Stimulated activated CD4-positive, alpha-beta T cell treated with anti-CD3 and anti-CD28 coated beads, Interleukin-15, amount 100 ng/mL, for 1 hour (primary cell): ENCODE measurements around the gene P2RY14.

Experiments
- DNase-seq, 2 donors: peaks; one replicate each; pipeline ENCODE4 v3.0.0-alpha.2; 2020; ENCODE audit warnings: low read depth in 1 of 2, low spot score in 1 of 2

P2RY14 gene

DNA sequence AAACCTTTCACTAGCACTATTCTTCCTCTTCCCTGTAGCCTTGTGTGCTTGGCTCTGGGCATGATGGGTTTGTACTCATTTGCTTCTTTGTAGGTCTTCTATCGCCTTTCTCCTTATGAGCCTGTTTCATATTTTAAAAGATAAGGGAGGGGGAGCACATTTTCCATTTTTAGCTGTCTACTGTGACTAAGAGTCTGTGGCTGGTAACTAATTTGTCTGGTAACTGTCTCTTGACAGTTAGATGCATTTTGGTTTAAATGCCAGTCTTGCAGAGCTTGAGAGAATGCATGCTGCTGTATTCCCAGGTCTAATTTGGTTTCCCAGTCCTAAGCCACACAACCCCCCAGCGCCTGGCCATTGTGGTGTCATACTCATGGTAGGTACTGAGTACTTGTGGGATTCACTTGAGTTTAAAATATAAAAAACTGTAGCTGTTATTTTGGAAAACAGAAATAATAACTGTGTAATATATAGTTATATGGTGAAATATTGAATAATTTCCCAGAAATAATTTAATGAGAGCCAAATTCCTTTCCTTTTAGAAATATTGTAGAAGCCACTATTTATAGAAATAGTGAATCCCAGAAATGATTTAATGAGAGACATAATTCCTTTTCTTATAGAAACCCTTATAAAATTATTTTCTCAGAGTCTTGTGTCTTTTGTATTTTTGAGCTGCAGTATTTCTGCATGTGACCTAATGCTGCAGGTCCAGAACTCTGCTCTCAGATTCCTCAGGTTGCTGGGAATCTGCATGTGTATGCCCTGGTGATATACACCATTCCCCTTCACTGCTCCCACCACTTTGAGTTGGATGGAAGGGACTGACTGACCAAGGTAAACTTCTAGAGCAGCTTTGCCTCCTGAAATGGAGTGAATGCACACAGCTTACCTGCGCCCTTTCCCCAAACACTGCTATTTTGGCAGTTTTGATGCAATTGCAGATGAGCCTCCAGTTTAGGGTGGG is 61.4 kb downstream of the P2RY14 start:
- no peak for DNase-seq

DNA sequence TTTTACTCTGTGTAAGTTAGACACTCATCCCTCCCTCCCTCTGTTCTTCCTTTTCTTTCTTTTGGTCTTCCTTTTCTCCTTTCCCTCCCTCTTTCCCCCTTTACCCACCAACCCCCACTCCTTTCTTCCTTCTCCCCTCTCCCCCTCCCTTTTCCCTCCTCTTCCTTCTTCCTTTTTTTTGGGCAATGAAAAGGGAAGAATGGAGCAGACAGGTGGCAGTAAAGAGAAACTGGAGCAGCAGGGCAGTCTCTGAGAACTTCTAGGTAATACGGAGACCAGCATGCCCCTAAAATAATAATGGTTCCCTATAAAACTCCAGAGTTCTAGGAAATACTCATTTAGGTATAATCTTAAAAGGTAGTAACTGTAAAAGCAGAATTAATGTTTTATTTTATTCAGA is 63.9 kb downstream of the P2RY14 start:
- no peak for DNase-seq

DNA sequence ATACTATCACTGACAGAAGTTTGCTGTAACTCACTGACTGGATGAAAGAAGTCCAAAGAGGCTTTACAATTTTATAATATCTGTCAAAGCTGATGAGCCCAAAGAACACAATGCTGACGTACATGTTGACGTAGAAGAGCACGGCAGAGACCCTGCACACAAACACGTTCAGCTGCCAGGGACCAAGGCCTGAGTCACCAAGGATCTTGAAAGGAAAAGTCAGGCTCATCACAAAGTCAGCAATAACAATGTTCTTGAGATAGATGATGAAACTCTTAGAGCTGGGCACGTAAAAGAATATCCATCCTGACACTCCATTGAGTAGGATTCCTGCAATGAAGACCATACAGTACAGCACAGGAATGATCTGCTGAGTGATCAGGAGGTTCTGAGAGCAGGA is 64.5 kb downstream of the P2RY14 start:
- no peak for DNase-seq

DNA sequence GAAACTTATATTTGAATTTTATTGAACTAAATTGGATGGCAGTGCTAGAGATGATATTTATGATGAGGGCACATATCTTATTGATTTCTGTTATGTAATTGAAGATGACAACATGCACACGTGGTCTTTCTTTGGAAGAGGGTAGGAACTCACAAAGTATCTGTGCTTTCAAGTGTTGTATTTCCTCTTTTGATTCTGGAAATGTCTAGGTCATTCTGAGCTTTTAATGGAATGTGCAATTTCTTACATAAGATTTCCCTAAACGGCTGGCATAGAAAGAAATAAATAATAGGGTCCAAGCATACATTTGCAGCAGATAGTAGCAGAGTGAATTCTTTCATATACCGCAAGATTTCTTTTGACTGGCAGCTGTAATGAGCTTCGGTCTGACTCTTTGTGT is 65.2 kb downstream of the P2RY14 start:
- no peak for DNase-seq

DNA sequence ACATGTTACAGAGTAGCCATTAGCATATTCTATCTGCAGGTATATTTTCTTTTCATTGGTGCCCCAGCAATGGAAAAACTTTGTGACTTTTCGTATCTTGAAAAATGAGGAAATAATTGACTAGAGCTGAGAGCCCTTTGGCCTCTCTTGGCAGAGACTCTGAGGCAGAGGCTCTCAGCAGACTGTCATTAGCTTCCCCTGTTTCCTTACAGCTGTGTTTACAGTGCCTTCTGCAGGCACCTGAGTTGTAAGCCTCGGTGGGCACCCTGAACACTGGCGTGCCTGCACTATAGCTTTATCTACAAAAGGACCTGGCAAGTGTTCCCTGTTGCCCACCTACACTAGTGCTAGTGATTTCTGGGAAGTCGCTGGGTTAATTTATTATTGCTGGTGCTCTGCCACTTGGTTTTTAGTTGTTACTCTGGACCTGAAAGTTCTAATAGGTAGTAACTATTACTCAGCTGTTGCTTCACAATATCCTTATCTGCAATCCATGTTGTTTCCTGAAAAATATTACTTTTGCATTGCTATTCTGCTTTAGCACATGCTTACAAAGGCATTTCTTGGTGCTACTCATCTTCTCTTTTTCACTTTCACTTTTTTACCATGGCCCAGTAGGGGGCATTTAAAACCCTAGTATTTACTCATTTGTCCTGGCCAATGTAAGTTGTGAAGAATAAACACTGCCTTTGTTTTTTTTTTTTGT is 67.5 kb downstream of the P2RY14 start:
- DNase-seq = no peak

DNA sequence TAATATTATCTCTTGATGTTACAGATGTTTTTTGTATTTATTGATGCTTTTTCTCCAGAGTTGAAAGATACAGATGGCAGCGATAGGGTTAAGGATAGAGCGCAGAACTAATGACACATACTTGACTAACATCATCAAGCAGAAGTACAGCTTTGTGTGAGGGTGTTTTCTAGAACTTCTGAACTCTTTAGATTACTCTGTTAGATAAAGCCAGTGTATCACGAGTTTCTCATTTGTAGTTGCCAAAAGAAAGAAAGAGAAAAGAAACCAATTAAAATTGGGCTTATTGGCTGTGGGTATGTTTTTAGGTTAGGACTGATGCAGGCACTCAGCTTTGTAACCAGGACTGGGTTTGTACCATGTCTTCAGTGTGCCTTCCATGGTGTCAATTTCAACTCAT is 68.7 kb downstream of the P2RY14 start:
- DNase-seq = no peak

DNA sequence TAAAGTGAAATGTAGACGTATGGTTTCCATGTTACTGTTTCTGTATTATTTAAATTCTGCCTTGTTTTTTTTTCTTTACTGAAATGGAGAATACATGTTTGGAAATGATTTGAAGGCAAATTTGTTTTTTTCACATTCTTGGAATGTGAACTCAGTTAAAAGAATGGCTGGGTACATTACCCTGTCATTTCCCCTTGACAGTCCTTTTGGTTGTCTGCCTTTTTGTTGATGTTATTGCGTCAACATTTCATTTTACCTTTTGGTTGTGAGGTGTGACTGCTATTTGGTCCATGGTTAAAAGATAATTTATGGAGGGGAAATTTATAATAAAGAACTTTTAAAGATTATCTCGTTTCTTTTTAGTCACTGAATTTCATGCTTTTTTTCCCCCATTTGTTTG is 72.1 kb downstream of the P2RY14 start:
- no peak for DNase-seq

DNA sequence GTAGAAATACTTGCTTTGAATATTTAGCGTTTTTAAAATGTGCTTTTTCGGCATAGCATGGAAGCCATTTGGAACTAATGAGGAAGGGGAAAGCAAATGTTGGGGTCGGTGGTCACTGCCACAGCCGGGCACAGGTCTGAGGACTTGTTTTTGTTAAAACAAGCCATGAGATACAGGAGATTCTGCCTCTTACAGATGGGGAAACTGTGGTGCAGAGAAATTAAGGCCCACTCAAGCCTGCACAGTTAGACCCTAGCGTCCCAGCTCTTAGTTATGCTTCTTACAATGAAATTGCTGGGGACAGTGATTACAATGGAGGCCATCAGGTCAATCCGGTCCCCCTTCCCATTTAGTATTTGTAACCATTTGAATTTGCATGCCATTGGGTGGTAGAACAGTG is 72.9 kb downstream of the P2RY14 start:
- no peak for DNase-seq

DNA sequence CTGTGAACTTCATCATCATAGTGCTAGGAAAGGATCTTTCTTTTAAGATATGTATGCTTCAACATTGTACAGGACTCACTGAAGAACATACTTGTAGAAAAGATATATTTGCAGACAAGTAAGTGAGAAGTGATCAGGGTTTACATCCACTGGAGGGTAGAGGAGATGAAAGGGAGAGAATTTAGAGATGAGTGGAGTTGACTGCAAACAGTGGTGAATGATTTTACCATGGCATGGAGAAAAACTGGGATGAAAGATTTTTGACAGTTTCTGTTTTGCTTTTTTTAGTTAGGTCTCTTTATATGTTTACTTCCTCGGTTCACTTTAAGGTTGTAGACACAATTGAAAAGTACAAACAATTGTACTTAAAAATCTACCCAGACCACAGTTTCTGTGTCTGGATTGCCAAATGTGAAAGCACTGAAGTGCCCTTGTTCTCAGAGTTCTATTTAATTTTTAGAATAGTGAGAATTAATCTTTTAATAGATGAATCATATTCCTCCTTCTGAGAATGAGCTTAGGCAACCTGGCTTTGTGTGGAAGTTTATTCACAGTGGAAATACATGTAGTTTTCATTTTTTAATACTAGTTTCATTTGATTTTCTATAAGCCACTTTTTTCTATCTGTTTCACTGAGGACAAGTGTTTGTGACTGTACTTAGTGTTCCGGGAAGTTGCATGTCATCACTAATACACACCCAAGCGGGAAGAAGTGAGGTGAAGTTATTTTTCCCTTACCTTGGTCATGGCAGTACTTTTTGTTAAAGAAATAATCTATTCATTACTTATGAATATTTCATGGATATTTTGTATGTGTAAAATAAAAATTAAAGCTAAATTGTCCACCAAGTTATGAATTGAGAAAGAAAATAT is 73.6 kb downstream of the P2RY14 start:
- DNase-seq = no peak

DNA sequence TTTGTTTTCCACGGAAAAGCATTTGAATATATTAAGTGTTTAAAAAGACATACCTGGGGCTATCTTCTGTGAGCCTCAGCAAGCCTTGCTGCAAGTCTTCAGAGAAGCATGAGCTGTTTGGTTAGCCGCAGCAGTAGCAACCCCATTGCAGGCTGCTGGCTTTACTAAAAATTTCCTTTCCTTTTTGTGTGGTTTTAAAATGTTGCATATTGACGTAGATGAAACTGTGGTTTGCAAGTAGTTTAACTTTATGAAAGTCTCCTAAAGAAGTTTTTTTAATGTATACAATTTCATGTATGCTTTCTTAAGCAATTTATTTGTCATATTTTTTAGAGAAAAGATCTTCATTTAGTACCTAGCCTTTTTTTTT is 75.3 kb downstream of the P2RY14 start, which contains the start of gene GPR171:
TSS of gene GPR171 (minus strand) at position 166 of the 370 bp plus-strand sequence. CDS start 3,830 bp downstream, outside the sequence.
- DNase-seq = peak; percentile 25 to 46

DNA sequence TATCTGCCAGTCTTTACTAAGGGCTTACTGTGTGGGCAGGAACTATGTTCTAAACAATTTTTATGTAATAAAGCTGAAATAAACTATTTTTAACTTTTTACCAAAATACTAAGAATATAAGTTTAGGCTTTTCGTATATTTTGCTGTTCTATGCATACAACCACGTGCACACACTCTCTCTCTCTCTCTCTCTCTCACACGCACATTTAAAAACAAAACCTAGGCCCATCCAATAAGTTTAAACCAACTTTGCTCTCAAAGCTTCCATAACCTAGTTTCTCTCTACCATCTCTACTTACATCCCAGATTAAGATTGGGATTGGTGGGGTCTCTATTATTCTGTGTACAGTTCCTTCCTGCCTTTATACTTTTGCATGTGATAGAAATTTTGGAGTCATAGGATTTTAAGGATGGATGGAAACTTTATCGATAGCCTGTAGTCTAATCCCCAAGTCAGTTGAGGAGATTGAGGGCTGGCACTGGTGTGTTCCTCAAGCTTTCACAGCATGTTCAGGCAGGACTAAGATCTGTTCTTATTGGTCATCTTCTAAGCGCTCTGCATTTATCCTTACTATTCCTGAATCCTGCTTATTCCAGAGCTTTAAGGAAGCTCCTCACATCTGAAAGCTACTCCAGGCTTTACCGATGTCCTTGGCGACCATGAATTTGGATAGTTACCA is 77.2 kb downstream of the P2RY14 start:
- no peak for DNase-seq

DNA sequence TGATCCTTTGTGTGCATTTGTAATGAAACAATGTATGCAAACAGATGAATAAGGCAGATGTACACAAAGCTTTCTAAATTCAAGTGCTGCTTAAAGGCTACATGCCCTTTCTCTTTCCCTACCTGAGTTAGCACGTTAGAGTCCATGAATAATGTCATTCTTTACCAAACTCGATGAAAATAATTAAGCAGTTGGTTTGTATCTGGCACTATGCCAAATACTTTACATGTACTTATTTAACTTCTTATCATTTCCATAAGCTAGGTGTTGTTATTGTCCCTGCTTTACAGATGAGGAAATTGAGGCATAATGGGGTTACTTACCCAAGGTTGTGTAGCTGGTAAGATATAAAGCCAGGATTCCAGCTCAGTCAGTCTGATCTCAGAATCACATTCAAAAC is 77.8 kb downstream of the P2RY14 start:
- DNase-seq = no peak

DNA sequence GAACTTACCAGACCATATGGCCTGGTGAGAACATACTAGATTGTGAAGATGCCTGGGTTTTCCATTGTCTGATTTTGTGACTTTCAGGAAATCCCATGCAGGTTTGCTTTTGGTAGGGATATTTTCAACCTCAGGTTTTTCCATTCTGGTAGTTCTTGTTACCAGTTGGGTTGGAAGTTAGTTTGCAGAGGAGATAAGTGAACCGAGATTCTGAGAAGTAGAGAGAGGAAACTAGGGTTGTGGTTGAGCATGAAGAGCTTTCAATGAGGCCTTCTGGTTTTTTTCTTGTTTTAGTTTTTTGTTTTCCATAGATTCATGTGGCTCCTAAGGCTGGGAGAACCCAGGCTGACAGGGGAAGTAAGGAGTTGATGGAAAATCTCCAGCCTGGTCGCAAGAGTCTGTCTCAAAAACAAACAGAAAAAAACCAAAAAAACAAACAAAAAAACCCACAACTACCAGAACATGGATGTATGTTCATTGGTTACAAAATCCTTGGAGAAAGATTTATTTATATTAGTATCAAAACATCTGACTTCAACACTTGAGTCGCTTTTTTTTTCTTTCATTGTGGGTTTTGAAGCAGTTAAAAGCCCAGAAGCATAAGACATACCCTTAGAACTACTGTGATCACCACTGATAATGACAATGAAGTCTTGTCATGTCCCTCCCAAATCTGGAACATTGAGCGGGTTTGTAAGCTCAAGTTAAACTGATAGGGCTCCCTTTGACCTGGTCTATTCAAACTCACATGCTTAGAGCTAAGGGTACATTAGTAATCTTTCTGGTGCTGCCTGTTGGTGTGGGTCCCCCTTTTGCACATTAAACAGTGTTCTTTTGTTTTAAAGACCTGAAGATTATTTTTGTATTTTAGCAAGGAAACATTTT is 78.5 kb downstream of the P2RY14 start:
- DNase-seq = no peak

DNA sequence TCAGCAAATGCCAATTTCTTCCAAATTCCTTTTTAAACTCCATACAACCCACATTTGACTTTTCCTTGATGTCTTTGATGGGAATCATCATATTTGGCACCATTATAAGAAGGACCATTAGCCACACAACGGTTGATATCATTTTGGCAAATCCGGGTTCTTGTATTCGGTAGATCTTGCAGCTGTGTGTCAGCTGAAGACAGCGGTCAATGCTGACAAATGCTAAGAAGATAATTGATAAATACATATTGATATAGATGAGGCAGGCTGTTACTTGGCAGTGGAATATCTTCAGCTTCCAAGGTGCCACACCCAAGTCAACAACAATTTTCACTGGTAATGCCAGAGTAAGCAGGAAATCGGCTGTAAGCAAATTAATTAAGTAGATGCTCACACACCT is 79.5 kb downstream of the P2RY14 start:
- no peak for DNase-seq

DNA sequence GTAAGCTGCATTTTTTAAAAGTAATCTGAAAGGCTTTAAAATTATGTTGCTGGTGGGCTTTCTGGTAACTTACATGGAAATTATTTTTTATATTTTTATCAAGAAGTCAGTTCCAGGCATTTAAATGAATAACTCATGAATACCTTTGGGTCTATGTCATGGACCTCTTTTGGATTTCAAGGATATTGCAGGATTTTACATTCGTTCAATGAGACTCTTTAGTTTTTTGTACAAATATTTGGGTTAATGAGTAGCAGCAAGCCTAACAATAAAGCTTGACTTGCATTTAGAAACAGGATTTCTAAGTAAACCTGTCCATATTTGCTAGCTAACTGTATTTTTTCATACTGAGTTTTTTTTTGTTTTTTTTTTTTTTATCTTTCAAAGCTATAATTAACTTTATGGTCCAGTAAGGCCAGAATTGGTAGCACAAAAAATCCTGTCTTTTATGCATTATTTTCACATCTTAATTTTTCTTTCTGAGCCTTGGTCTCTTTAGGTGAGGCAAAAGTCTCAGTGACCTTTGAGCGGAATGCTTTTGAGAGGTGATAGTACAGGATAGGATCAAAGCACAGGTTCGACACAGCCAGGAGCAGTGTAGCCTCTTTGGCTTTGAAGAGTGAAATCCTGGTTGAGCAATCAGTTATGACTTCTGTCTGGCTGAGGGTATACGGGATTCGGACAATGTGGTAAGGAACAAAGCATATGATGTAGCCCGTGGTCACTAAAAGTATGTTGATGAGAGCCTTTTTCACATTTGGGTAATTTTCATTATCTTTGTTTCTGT is 80.2 kb downstream of the P2RY14 start:
- no peak for DNase-seq

DNA sequence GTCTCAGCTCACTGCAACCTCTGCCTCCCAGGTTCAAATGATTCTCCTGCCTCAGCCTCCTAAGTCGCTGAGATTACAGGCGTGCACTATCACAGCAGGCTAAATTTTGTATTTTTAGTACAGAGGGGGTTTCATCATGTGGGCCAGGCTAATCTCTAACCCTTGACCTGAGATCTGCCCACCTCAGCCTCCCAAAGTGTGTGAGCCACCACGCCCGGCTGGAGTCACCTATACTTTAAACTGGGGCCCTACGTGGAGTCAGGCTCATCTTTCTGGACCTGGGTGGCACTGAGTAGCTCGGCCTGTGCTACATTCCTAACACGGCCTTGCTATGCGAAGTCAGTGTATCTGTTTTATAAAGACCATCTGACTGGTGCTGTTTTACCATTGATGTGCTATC is 81.1 kb downstream of the P2RY14 start:
- no peak for DNase-seq

DNA sequence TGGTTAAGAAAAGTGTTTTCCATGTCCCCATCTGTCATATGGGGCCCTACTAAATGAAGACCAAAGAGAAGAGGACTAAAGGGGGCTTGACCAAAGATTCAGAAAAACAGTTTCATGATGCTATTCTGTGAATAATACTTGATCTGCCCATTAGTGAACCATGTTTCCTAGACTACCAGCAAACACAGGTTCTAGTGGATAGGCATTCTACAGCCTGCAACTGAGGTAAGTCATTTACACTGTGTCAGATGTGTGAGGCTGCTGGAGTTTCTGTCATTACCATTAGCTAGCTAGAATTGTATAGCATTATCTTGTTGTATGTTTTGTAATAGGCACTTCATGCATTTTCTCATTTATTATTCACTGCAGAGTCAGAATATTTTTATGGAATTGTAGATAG is 81.9 kb downstream of the P2RY14 start:
- DNase-seq = no peak

DNA sequence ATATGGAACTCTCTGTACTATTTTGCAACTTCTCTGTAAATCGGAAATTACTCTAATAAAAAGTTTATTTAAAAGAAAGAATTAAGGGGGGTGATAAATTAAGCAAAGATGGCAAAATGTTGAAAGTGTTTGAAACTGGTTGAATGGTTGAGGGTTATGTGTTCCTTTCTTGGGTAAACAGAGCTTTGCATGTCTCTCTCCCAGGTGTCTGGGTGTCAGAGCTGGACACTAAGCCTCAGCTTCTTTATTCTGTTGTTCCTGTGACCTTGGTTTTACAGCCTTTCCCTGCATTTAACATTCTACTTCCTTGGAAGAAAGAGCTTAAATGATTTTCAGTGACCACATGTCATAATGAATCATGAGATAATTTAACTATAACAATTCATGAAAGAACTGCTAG is 82.5 kb downstream of the P2RY14 start:
- DNase-seq = no peak

DNA sequence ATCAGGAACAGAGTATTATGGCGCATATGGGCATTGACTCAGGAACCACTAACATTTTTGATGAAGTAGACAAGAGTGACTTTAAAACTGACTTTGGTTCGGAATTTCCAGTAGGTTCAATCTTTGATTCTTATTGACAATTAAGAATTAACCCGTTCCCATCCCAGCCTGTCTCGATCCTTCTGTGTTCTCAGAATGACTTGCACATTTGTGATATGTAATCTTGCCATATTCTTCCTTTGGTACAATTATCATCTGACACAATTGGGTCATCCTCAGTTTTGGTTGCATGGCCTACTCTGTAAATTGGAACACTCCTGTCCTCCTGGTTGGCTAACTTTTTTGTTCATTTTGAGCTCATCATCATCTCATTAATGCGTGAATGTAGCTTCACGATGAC is 85.8 kb downstream of the P2RY14 start:
- no peak for DNase-seq
